ENCODE data around the gene SAMHD1. TPM values are rescaled to one million over a fixed set of nuclear protein-coding genes. Genes with fewer than 3 reads are reported as not detected.

Gene SAMHD1
- total RNA-seq, 1 donor from 2014 or later = 22.0 TPM

- no peak for TF ChIP-seq CTCF (conservative IDR thresholded peaks at IDR 0.05; ENCODE audit: low read depth, low read length)
- H3K4me3 ChIP-seq (ENCODE audit: low read depth, low read length) = no peak overlapping the region
- DNase-seq (ENCODE audit: low read depth) = no peak
Observed at GRCh38 chr20:36851490-36851889, 100.0 kb downstream of the SAMHD1 start.

- no peak for DNase-seq (ENCODE audit: low read depth)
- TF ChIP-seq CTCF (conservative IDR thresholded peaks at IDR 0.05; ENCODE audit: low read depth, low read length) = no peak
- H3K4me3 ChIP-seq (ENCODE audit: low read depth, low read length) = no peak overlapping the region
Observed at GRCh38 chr20:36850759-36851158, 100.7 kb downstream of the SAMHD1 start.

GRCh38 chr20:36849333-36850065, 102.0 kb downstream of the SAMHD1 start:
- no peak overlapping the region for H3K4me3 ChIP-seq (ENCODE audit: low read depth, low read length)
- no peak for TF ChIP-seq CTCF (conservative IDR thresholded peaks at IDR 0.05; ENCODE audit: low read depth, low read length)
- DNase-seq (ENCODE audit: low read depth) = no peak

- no peak for TF ChIP-seq CTCF (conservative IDR thresholded peaks at IDR 0.05; ENCODE audit: low read depth, low read length)
- no peak overlapping the region for H3K4me3 ChIP-seq (ENCODE audit: low read depth, low read length)
- no peak for DNase-seq (ENCODE audit: low read depth)
Observed at GRCh38 chr20:36848677-36849076, 102.8 kb downstream of the SAMHD1 start.

GRCh38 chr20:36848078-36848660, 103.3 kb downstream of the SAMHD1 start:
- TF ChIP-seq CTCF (conservative IDR thresholded peaks at IDR 0.05; ENCODE audit: low read depth, low read length) = no peak
- DNase-seq (ENCODE audit: low read depth) = no peak
- no peak overlapping the region for H3K4me3 ChIP-seq (ENCODE audit: low read depth, low read length)

- TF ChIP-seq CTCF (conservative IDR thresholded peaks at IDR 0.05; ENCODE audit: low read depth, low read length) = no peak
- no peak overlapping the region for H3K4me3 ChIP-seq (ENCODE audit: low read depth, low read length)
- no peak for DNase-seq (ENCODE audit: low read depth)
Observed at GRCh38 chr20:36847710-36848040, 103.8 kb downstream of the SAMHD1 start.

Measured in epithelial cell of proximal tubule (primary cell).